Measurements from ENCODE around the gene NR5A2.

GRCh38 chr1:200161801-200162200 is 134.3 kb downstream of the NR5A2 start:
- TF ChIP-seq CTCF (conservative IDR thresholded peaks at IDR 0.05 in 1 of 2, IDR thresholded peaks at IDR 0.05 in 1 of 2; ENCODE audit: low read depth in 1 of 2, low read length in 2 of 2) = no peak
- no peak for TF ChIP-seq EZH2 (IDR thresholded peaks at IDR 0.05; ENCODE audit: low read length, missing control alignments)

Data from fibroblast of lung (primary cell).